ENCODE data around the gene LRRK1. TPM values are rescaled to one million over a fixed set of nuclear protein-coding genes. Genes with fewer than 3 reads are reported as not detected.

LRRK1 gene
- total and polyA plus RNA-seq, 8 donors: 2.3 to 73.3 (median 7.0) TPM

GRCh38 chr15:101097111-101097510 lies 178.0 kb downstream of the LRRK1 start:
- TF ChIP-seq CTCF (IDR thresholded peaks at IDR 0.05) (no peak), POLR2A (IDR thresholded peaks at IDR 0.05) (no peak), EP300 (IDR thresholded peaks at IDR 0.05) (no peak), POLR2AphosphoS5 (IDR thresholded peaks at IDR 0.05) (no peak)
- intact Hi-C loops (cut with DNase I; ENCODE audit: low total_unique reads): no loop called here

GRCh38 chr15:101099183-101099582 lies 180.0 kb downstream of the LRRK1 start:
- H3K36me3 ChIP-seq: no peaks in the 10 kb centered on the region
- 73 to 86% (median 84%) methylated on average over 5 to 10 of the region's 10 CpGs for WGBS, 5 donors
- no peak overlapping the region for H3K27ac ChIP-seq
- no peaks in the 10 kb centered on the region for H3K9me3 ChIP-seq
- DNase-seq: no peak
- no peaks in the 10 kb centered on the region for H3K27me3 ChIP-seq
- H3K4me1 ChIP-seq: no peaks in the 10 kb centered on the region
- TF ChIP-seq POLR2AphosphoS5 (IDR thresholded peaks at IDR 0.05) (no peak), EP300 (IDR thresholded peaks at IDR 0.05) (no peak), CTCF (IDR thresholded peaks at IDR 0.05) (no peak), POLR2A (IDR thresholded peaks at IDR 0.05) (no peak)
- intact Hi-C loops (cut with DNase I; ENCODE audit: low total_unique reads): no loop called here
- no peak overlapping the region for H3K4me3 ChIP-seq

More at GRCh38 chr15:101097111-101097510, 178.0 kb downstream of the LRRK1 start:
- Histone ChIP-seq H3K36me3 (no peaks in the 10 kb centered on the region), H3K27me3 (no peaks in the 10 kb centered on the region), H3K4me3 (no peak overlapping the region), H3K4me1 (peaks cover 0 to 6% (median 3%) of the 10 kb centered on the region in 4 donors), H3K27ac (no peak overlapping the region), H3K9me3 (no peaks in the 10 kb centered on the region)
- 94 to 97% (median 96%) methylated on average over 14 of the region's 14 CpGs for WGBS, 5 donors
- no peak for DNase-seq

- no peak overlapping the region for H3K27ac ChIP-seq
- H3K36me3 ChIP-seq: no peaks in the 10 kb centered on the region
- no peak overlapping the region for H3K4me3 ChIP-seq
- intact Hi-C loops (cut with DNase I; ENCODE audit: low total_unique reads): no loop called here
- no peaks in the 10 kb centered on the region for H3K4me1 ChIP-seq
- no peak for TF ChIP-seq CTCF (IDR thresholded peaks at IDR 0.05)
- no peak for TF ChIP-seq POLR2A (IDR thresholded peaks at IDR 0.05)
- no peaks in the 10 kb centered on the region for H3K27me3 ChIP-seq
- DNase-seq: no peak
- no peaks in the 10 kb centered on the region for H3K9me3 ChIP-seq
- 90 to 97% (median 96%) methylated on average over 14 to 15 of the region's 15 CpGs for WGBS, 5 donors
Observed at GRCh38 chr15:101100118-101100517, 181.0 kb downstream of the LRRK1 start.

- intact Hi-C loops (cut with DNase I; ENCODE audit: low total_unique reads): no loop called here
- Histone ChIP-seq H3K4me1 (peaks cover 0 to 4% (median 0%) of the 10 kb centered on the region in 4 donors), H3K27me3 (no peaks in the 10 kb centered on the region), H3K4me3 (no peak overlapping the region), H3K36me3 (no peaks in the 10 kb centered on the region), H3K27ac (no peak overlapping the region), H3K9me3 (no peaks in the 10 kb centered on the region)
- WGBS, 5 donors: 90 to 95% (median 93%) methylated on average over 15 to 29 of the region's 29 CpGs
- TF ChIP-seq POLR2A (IDR thresholded peaks at IDR 0.05) (no peak), POLR2AphosphoS5 (IDR thresholded peaks at IDR 0.05) (no peak), CTCF (IDR thresholded peaks at IDR 0.05) (no peak), EP300 (IDR thresholded peaks at IDR 0.05) (no peak)
- DNase-seq: no peak
Observed at GRCh38 chr15:101100593-101101442, 181.7 kb downstream of the LRRK1 start.

Measured in stomach (tissue), 9 donors.